GM12864 (cell line): ENCODE measurements around the gene SLC22A2.

Source experiments
- DNase-seq: peaks from one replicate; pipeline ENCODE4 v3.0.0-alpha.2; 2011; ENCODE audit warnings: low read depth
- H3K4me3 ChIP-seq: 2 replicates; pipeline ENCODE4 v1.5.1; 2011; ENCODE audit warnings: mild to moderate bottlenecking, low read depth, low read length, control low read depth
- CTCF ChIP-seq: IDR thresholded peaks from 2 replicates; pipeline ENCODE4 v1.5.1; 2011; ENCODE audit warnings: low read depth, mild to moderate bottlenecking, moderate library complexity, low read length, control low read depth, inconsistent platforms; ENCODE audit errors: missing control alignments

The SLC22A2 gene

GRCh38 chr6:160190081-160190480, 68.5 kb downstream of the SLC22A2 start:
- DNase-seq: no peak
- TF ChIP-seq CTCF: no peak
- H3K4me3 ChIP-seq: no peak overlapping the region

GRCh38 chr6:160188773-160189172, 69.8 kb downstream of the SLC22A2 start:
- TF ChIP-seq CTCF: no peak
- H3K4me3 ChIP-seq: no peak overlapping the region
- DNase-seq: no peak

- no peak overlapping the region for H3K4me3 ChIP-seq
- no peak for DNase-seq
- TF ChIP-seq CTCF: no peak
Measured at GRCh38 chr6:160180706-160181105, 77.9 kb downstream of the SLC22A2 start.

- TF ChIP-seq CTCF: no peak
- DNase-seq: no peak
- no peak overlapping the region for H3K4me3 ChIP-seq
Measured at GRCh38 chr6:160178271-160178670, 80.3 kb downstream of the SLC22A2 start.

GRCh38 chr6:160177220-160177619, 81.4 kb downstream of the SLC22A2 start:
- no peak overlapping the region for H3K4me3 ChIP-seq
- TF ChIP-seq CTCF: no peak
- DNase-seq: no peak

- DNase-seq: no peak
- TF ChIP-seq CTCF: no peak
- H3K4me3 ChIP-seq: no peak overlapping the region
Measured at GRCh38 chr6:160174681-160175080, 83.9 kb downstream of the SLC22A2 start.

- no peak for TF ChIP-seq CTCF
- H3K4me3 ChIP-seq: no peak overlapping the region
- DNase-seq: no peak
Measured at GRCh38 chr6:160173806-160174527, 84.7 kb downstream of the SLC22A2 start.
